ENCODE data around the gene MAZ.

The MAZ gene

GRCh38 chr16:29837841-29838240, 31.5 kb downstream of the MAZ start:
- no peak for FAIRE-seq
- TF ChIP-seq POLR2A (IDR thresholded peaks at IDR 0.05; ENCODE audit: low read depth, low read length) (no peak), TAF1 (IDR thresholded peaks at IDR 0.05; ENCODE audit: borderline replicate concordance, low read depth, low read length) (no peak), POLR2AphosphoS5 (IDR thresholded peaks at IDR 0.05; ENCODE audit: low read depth, low read length) (no peak)
- DNase-seq (ENCODE audit: insufficient read length), result no peak

- no peak for TF ChIP-seq POLR2A (IDR thresholded peaks at IDR 0.05; ENCODE audit: low read depth, low read length)
- no peak for TF ChIP-seq POLR2AphosphoS5 (IDR thresholded peaks at IDR 0.05; ENCODE audit: low read depth, low read length)
- TF ChIP-seq TAF1 (IDR thresholded peaks at IDR 0.05; ENCODE audit: borderline replicate concordance, low read depth, low read length), result no peak
- FAIRE-seq (no peak), DNase-seq (ENCODE audit: insufficient read length) (no peak)
Measured at GRCh38 chr16:29839822-29840221, 33.5 kb downstream of the MAZ start.

GRCh38 chr16:29840240-29840639, 33.9 kb downstream of the MAZ start:
- DNase-seq (ENCODE audit: insufficient read length) (no peak), FAIRE-seq (no peak)
- no peak for TF ChIP-seq POLR2AphosphoS5 (IDR thresholded peaks at IDR 0.05; ENCODE audit: low read depth, low read length)
- TF ChIP-seq TAF1 (IDR thresholded peaks at IDR 0.05; ENCODE audit: borderline replicate concordance, low read depth, low read length), result no peak
- TF ChIP-seq POLR2A (IDR thresholded peaks at IDR 0.05; ENCODE audit: low read depth, low read length), result no peak

- no peak for TF ChIP-seq POLR2AphosphoS5 (IDR thresholded peaks at IDR 0.05; ENCODE audit: low read depth, low read length)
- no peak for TF ChIP-seq POLR2A (IDR thresholded peaks at IDR 0.05; ENCODE audit: low read depth, low read length)
- no peak for TF ChIP-seq TAF1 (IDR thresholded peaks at IDR 0.05; ENCODE audit: borderline replicate concordance, low read depth, low read length)
- DNase-seq (ENCODE audit: insufficient read length) (no peak), FAIRE-seq (no peak)
Measured at GRCh38 chr16:29841631-29842030, 35.3 kb downstream of the MAZ start.

GRCh38 chr16:29842732-29843346, 36.5 kb downstream of the MAZ start:
- DNase-seq (ENCODE audit: insufficient read length), result no peak
- no peak for FAIRE-seq
- TF ChIP-seq POLR2AphosphoS5 (IDR thresholded peaks at IDR 0.05; ENCODE audit: low read depth, low read length) (no peak), POLR2A (IDR thresholded peaks at IDR 0.05; ENCODE audit: low read depth, low read length) (no peak), TAF1 (IDR thresholded peaks at IDR 0.05; ENCODE audit: borderline replicate concordance, low read depth, low read length) (no peak)

GRCh38 chr16:29843931-29844330, 37.6 kb downstream of the MAZ start:
- TF ChIP-seq POLR2A (IDR thresholded peaks at IDR 0.05; ENCODE audit: low read depth, low read length) (no peak), TAF1 (IDR thresholded peaks at IDR 0.05; ENCODE audit: borderline replicate concordance, low read depth, low read length) (no peak), POLR2AphosphoS5 (IDR thresholded peaks at IDR 0.05; ENCODE audit: low read depth, low read length) (no peak)
- DNase-seq (ENCODE audit: insufficient read length), result no peak
- FAIRE-seq, result no peak

GRCh38 chr16:29844575-29845331, 38.4 kb downstream of the MAZ start:
- DNase-seq (ENCODE audit: insufficient read length) (no peak), FAIRE-seq (no peak)
- TF ChIP-seq POLR2AphosphoS5 (IDR thresholded peaks at IDR 0.05; ENCODE audit: low read depth, low read length) (no peak), TAF1 (IDR thresholded peaks at IDR 0.05; ENCODE audit: borderline replicate concordance, low read depth, low read length) (no peak), POLR2A (IDR thresholded peaks at IDR 0.05; ENCODE audit: low read depth, low read length) (no peak)

GRCh38 chr16:29845656-29846055, 39.3 kb downstream of the MAZ start:
- no peak for FAIRE-seq
- TF ChIP-seq POLR2AphosphoS5 (IDR thresholded peaks at IDR 0.05; ENCODE audit: low read depth, low read length) (no peak), POLR2A (IDR thresholded peaks at IDR 0.05; ENCODE audit: low read depth, low read length) (no peak), TAF1 (IDR thresholded peaks at IDR 0.05; ENCODE audit: borderline replicate concordance, low read depth, low read length) (no peak)
- DNase-seq (ENCODE audit: insufficient read length), result no peak

- DNase-seq (ENCODE audit: insufficient read length), result peak; percentile 78
- FAIRE-seq, result peak; percentile 5
- TF ChIP-seq TAF1 (IDR thresholded peaks at IDR 0.05; ENCODE audit: borderline replicate concordance, low read depth, low read length) (no peak), POLR2A (IDR thresholded peaks at IDR 0.05; ENCODE audit: low read depth, low read length) (no peak), POLR2AphosphoS5 (IDR thresholded peaks at IDR 0.05; ENCODE audit: low read depth, low read length) (no peak)
Measured at GRCh38 chr16:29848420-29849297, 42.3 kb downstream of the MAZ start.

- no peak for TF ChIP-seq POLR2A (IDR thresholded peaks at IDR 0.05; ENCODE audit: low read depth, low read length)
- no peak for TF ChIP-seq POLR2AphosphoS5 (IDR thresholded peaks at IDR 0.05; ENCODE audit: low read depth, low read length)
- no peak for TF ChIP-seq TAF1 (IDR thresholded peaks at IDR 0.05; ENCODE audit: borderline replicate concordance, low read depth, low read length)
- DNase-seq (ENCODE audit: insufficient read length) (no peak), FAIRE-seq (no peak)
Measured at GRCh38 chr16:29849505-29849904, 43.2 kb downstream of the MAZ start.

GRCh38 chr16:29850998-29851397, 44.7 kb downstream of the MAZ start:
- FAIRE-seq, result no peak
- TF ChIP-seq TAF1 (IDR thresholded peaks at IDR 0.05; ENCODE audit: borderline replicate concordance, low read depth, low read length), result no peak
- TF ChIP-seq POLR2AphosphoS5 (IDR thresholded peaks at IDR 0.05; ENCODE audit: low read depth, low read length), result no peak
- no peak for TF ChIP-seq POLR2A (IDR thresholded peaks at IDR 0.05; ENCODE audit: low read depth, low read length)
- no peak for DNase-seq (ENCODE audit: insufficient read length)

All from GM12892 (cell line).